Vagina (tissue), 2 donors: Measurements from ENCODE around the gene TRABD2A. TPM values are rescaled to one million over a fixed set of nuclear protein-coding genes. Genes with fewer than 3 reads are reported as not detected.

Source experiments
- DNase-seq, 2 donors: peaks; one replicate each; pipeline ENCODE4 v3.0.0-alpha.2; 2017; ENCODE audit errors: extremely low spot score in 2 of 2
- H3K27ac ChIP-seq: fragments of 200-600 bp; sonication (generic); one replicate; pipeline ENCODE4 v1.5.1; 2019
- H3K27me3 ChIP-seq: fragments of 200-600 bp; sonication (generic); one replicate; pipeline ENCODE4 v1.5.1; 2019
- H3K36me3 ChIP-seq, 2 donors: fragments of 200-600 bp; sonication (generic); one replicate each; pipeline ENCODE4 v1.5.1; 2017 to 2019
- H3K4me1 ChIP-seq: fragments of 200-600 bp; sonication (generic); one replicate; pipeline ENCODE4 v1.5.1; 2019
- H3K4me3 ChIP-seq, 2 donors: fragments of 200-600 bp; sonication (generic); 1 replicate in 1 of 2; 2 replicates in 1 of 2; pipeline ENCODE4 v1.5.1; 2016 to 2019
- H3K9me3 ChIP-seq: fragments of 200-600 bp; sonication (generic); one replicate; pipeline ENCODE4 v1.5.1; 2019
- POLR2A ChIP-seq, 2 donors: fragments of 450-650 bp; IDR thresholded peaks; one replicate each; pipeline ENCODE4 v1.6.1; 2017; ENCODE audit warnings: antibody characterized with exemption in 2 of 2, mild to moderate bottlenecking in 2 of 2, moderate library complexity in 2 of 2
- POLR2AphosphoS5 ChIP-seq, 2 donors: sonication (generic); formaldehyde crosslinking; IDR thresholded peaks; one replicate each; pipeline ENCODE4 v1.9.0; 2017; ENCODE audit warnings: antibody characterized with exemption in 2 of 2, mild to moderate bottlenecking in 2 of 2, low read depth in 1 of 2; ENCODE audit not compliant: insufficient read depth in 1 of 2
- intact Hi-C: fragments of 100-400 bp; cut with DNase I; formaldehyde crosslinking; loops from one replicate; pipeline ENCODE4 v1.15.1; 2023
- total RNA-seq: library from RNA; depleted of rRNA; stranded (reverse); fragments of >200 nt; gene quantifications from one replicate; pipeline ENCODE4 v1.2.3, GENCODE V29; 2016
- TF ChIP-seq, protein P1 (sequence below), 3 experiments: fragments of 450-650 bp in 2 of 3; fragments of 200-600 bp in 1 of 3; sonication (generic) in 1 of 3; IDR thresholded peaks; one replicate each; pipeline ENCODE4 v1.5.1; 2017 to 2019; ENCODE audit warnings: antibody characterized with exemption in 3 of 3, mild to moderate bottlenecking in 2 of 3, moderate library complexity in 2 of 3

TRABD2A gene
- total RNA-seq, 1 donor from 2014 or later: 5.4 TPM

DNA sequence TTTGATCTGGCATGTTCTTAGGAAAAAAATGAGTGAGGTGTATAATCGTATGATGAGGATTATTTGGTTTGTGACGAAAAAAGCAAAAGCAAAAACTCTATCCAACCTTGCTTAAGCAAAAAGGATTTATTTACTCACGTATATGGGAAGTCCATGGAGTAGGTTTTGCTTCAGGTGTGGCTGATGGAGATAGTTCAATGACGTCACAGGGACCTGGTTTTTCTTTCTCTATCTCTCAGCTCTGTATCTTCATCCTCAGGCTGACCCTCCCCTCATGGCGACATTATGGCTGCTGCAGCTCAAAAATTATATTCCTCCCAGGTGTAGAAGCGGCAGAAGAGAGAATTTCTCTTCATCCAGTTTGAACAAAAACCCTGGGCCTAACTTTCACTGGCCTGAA lies 33.5 kb upstream of the TRABD2A start:
- Histone ChIP-seq H3K4me1 (no peaks in the 10 kb centered on the region), H3K27me3 (no peaks in the 10 kb centered on the region), H3K36me3 (no peaks in the 10 kb centered on the region), H3K27ac (no peak overlapping the region), H3K9me3 (no peaks in the 10 kb centered on the region), H3K4me3 (no peak overlapping the region)
- no peak for TF ChIP-seq POLR2A (IDR thresholded peaks at IDR 0.05)
- TF ChIP-seq POLR2AphosphoS5 (IDR thresholded peaks at IDR 0.05; ENCODE audit: insufficient read depth in 1 of 2, low read depth in 1 of 2): no peak
- TF ChIP-seq, protein P1, sequence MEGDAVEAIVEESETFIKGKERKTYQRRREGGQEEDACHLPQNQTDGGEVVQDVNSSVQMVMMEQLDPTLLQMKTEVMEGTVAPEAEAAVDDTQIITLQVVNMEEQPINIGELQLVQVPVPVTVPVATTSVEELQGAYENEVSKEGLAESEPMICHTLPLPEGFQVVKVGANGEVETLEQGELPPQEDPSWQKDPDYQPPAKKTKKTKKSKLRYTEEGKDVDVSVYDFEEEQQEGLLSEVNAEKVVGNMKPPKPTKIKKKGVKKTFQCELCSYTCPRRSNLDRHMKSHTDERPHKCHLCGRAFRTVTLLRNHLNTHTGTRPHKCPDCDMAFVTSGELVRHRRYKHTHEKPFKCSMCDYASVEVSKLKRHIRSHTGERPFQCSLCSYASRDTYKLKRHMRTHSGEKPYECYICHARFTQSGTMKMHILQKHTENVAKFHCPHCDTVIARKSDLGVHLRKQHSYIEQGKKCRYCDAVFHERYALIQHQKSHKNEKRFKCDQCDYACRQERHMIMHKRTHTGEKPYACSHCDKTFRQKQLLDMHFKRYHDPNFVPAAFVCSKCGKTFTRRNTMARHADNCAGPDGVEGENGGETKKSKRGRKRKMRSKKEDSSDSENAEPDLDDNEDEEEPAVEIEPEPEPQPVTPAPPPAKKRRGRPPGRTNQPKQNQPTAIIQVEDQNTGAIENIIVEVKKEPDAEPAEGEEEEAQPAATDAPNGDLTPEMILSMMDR (IDR thresholded peaks at IDR 0.05): no peak
- intact Hi-C loops: no loop called here
- DNase-seq: no peak

DNA sequence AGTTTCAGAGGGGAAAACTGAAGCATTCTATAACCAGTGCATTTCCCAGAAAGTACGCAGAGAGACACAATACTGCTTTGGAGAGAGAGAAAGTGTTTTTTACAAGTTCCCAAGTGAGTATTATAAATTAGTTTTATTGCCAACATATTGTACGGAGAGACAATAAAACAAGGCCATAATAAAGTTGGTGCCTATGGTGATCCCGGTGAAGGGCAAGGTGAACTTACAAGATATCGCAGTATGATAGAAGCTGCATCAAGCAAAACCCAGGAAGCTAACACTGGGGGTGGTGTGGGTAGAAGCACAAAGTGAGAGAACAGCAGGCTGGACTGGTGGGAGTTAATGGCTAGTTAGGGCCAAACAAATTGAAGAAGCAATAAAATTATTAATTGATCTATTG lies 32.1 kb upstream of the TRABD2A start:
- H3K27ac ChIP-seq: no peak overlapping the region

DNA sequence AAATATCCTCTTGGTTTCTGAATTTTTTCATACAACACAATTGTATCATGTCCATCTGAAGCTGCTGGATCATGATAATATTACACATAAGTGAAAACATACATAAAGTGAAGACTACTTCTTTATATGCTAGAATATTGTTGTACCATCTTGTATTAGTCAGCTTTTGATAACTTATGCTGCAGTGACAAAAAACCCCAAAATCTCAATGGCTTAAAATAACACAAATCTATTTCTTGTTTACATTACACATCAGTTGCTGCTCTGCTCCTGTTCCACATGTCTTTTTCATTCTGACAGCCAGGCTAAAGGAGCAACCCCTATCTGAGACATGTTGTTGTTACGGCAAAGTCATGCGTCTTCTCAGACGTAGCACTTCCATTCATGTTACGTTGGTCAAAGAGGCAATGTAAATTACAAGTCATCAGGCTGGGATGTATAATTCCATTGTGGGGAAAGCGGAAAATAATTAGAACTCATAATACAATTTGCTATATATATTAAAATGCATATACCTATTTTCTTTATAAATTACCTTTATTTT lies 30.3 kb upstream of the TRABD2A start:
- Histone ChIP-seq H3K4me3 (no peak overlapping the region), H3K9me3 (no peaks in the 10 kb centered on the region), H3K27me3 (no peaks in the 10 kb centered on the region), H3K36me3 (peaks cover 0 to 4% of the 10 kb centered on the region in 2 donors), H3K27ac (no peak overlapping the region), H3K4me1 (peaks cover 13% of the 10 kb centered on the region)
- DNase-seq: no peak
- TF ChIP-seq POLR2AphosphoS5 (IDR thresholded peaks at IDR 0.05; ENCODE audit: insufficient read depth in 1 of 2, low read depth in 1 of 2) (no peak), POLR2A (IDR thresholded peaks at IDR 0.05) (no peak)
- TF ChIP-seq, protein P1 (IDR thresholded peaks at IDR 0.05): no peak
- intact Hi-C loops: no loop called here

More for the DNA sequence above, 32.1 kb upstream of the TRABD2A start:
- no peak overlapping the region for H3K4me3 ChIP-seq
- H3K4me1 ChIP-seq: peaks cover 7% of the 10 kb centered on the region
- no peak for DNase-seq
- no peaks in the 10 kb centered on the region for H3K9me3 ChIP-seq
- H3K27me3 ChIP-seq: no peaks in the 10 kb centered on the region
- intact Hi-C loops: no loop called here
- TF ChIP-seq POLR2A (IDR thresholded peaks at IDR 0.05) (no peak), POLR2AphosphoS5 (IDR thresholded peaks at IDR 0.05; ENCODE audit: insufficient read depth in 1 of 2, low read depth in 1 of 2) (no peak)
- TF ChIP-seq, protein P1 (IDR thresholded peaks at IDR 0.05): no peak
- H3K36me3 ChIP-seq: no peaks in the 10 kb centered on the region

DNA sequence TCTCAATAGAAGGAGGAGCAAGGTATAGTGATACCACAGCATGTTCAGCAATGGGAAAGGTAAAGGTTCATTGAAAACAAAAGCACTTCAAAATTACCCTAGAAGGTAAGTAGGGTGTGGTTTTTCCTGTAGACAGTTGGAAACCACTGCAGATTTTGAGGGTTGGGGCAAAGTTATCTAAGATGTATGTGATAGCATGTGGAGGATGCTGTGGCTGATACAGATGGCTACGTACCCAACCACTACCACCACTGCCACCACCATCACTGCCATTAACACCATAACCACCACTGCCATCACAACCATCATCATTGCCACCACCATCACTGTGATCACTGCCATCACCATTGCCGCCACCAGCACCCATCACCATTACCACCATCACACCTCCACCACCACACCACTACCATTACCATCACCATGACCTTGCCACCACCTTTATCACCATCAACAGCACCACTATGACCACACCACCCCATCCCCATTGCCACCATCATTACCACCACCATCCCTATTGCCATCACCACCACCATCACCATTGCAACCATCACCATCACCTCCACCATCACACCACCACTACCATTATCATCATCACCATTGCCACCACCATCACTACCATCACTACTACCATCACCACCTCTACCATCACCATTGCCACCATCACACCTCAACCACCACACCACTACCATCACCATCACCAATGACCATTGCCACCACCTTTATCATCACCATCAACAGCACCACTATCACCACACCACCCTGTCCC lies 28.2 kb upstream of the TRABD2A start:
- H3K9me3 ChIP-seq: no peaks in the 10 kb centered on the region
- peaks cover 0 to 5% of the 10 kb centered on the region in 2 donors for H3K36me3 ChIP-seq
- DNase-seq: no peak
- H3K27me3 ChIP-seq: no peaks in the 10 kb centered on the region
- H3K4me3 ChIP-seq: no peak overlapping the region
- TF ChIP-seq POLR2AphosphoS5 (IDR thresholded peaks at IDR 0.05; ENCODE audit: insufficient read depth in 1 of 2, low read depth in 1 of 2) (no peak), POLR2A (IDR thresholded peaks at IDR 0.05) (no peak)
- TF ChIP-seq, protein P1 (IDR thresholded peaks at IDR 0.05): no peak
- H3K27ac ChIP-seq: no peak overlapping the region
- peaks cover 18% of the 10 kb centered on the region for H3K4me1 ChIP-seq
- intact Hi-C loops: loop anchor here (10.0 kb wide), 1 partner anchor 386 kb away; no protein-coding TSS in a partner anchor
